ENCODE results near the gene TAF7. TPM values are rescaled to one million over a fixed set of nuclear protein-coding genes. Genes with fewer than 3 reads are reported as not detected.
A peak's percentile ranks its signal among the peaks of the same experiment; 100 is the strongest.
"Not testable (repeated sequence)": the region's sequence is repeated elsewhere in the genome, so short reads cannot be mapped to it uniquely, and the experiment has no call there.

The TAF7 gene
- total and polyA plus RNA-seq, 4 donors: 53.5 to 79.1 (median 62.6) TPM

DNA sequence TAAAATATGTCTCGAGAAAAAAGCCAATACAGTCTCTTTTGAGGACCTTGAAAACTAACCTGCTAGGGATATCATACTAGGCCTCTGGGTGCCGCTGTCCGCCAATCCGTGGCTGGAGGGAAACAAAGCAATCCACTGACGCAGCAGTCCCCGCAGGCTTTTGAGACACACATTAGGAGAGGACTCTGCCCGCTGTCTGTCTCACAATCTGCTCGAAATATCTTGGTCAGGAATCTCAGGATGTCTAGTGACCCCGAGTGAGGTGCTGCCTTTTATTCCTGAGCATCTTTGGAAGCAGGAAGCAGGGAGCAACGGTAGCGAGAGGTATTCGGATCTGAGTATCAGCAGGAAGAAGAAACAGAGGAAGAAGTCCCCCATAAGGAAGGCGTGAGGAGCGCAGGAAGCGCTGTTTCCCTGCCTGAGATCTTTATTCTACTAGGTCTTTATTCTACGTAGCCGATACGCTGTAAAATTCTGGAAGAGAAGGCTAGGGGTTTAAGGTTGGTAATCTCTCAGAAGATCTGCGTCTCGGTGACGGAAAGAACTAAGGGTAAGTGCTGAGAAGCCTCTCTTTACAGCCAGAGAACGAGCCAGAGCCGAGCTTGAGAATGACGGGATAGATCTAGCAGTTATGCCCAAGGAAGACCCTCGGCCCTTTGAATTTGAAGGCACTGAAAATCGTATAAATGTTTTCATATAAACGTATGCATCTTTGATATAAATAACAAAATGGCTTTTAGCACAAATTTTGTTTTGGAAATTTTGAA lies 5.7 kb upstream of the TAF7 start:
- ATAC-seq (ENCODE audit: low FRiP score) (peak; percentile 68), DNase-seq (peak; percentile 81 to 83)
- H3K4me3 ChIP-seq (ENCODE audit: low read length in 2 of 2): peak overlapping the region; percentile 28 to 52
- H3K4me1 ChIP-seq (ENCODE audit: control insufficient read depth in 1 of 2, insufficient read depth in 2 of 2, low read length in 2 of 2): peaks cover 0 to 2% of the 10 kb centered on the region in 2 donors
- H3K36me3 ChIP-seq (ENCODE audit: control insufficient read depth in 1 of 2, insufficient read depth in 2 of 2, low read length in 1 of 2): no peaks in the 10 kb centered on the region
- H3K9me3 ChIP-seq (ENCODE audit: control insufficient read depth, low read length): peaks cover 14% of the 10 kb centered on the region
- H3K27me3 ChIP-seq (ENCODE audit: control insufficient read depth in 1 of 2, insufficient read depth in 2 of 2, low read length in 1 of 2): no peaks in the 10 kb centered on the region
- intact Hi-C loops (cut with DNase I): loop anchor here in 1 of 2 donors (10.0 kb wide), 1 partner anchor 81 kb away; the partner anchor contains the start of gene PCDHB15
- 7 to 9% methylated on average over 27 of the region's 27 CpGs for WGBS, 2 donors
- H3K27ac ChIP-seq (ENCODE audit: low read depth in 1 of 2, low read length in 2 of 2): no peak overlapping the region

DNA sequence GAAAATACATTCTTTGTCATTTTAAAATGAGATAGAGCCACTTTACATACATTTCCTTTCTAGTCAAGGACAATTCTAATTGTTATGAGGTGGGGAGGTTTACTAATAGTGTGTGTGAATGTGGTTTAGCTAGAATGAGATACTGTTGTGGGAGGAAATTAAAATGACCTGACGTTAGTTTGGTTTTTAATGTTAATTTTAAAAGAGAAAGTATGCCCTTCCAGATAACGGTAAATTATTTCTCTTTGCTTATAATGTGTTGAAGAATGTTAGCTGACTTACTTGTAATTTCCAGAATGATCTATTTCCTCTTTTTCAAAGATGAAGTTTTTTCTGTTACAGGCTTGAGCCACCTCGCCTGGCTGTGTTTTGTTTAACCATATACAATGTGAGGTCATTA lies 1.7 kb upstream of the TAF7 start:
- Histone ChIP-seq H3K4me1 (ENCODE audit: control insufficient read depth in 1 of 2, insufficient read depth in 2 of 2, low read length in 2 of 2) (peaks cover 0 to 2% of the 10 kb centered on the region in 2 donors), H3K36me3 (ENCODE audit: control insufficient read depth in 1 of 2, insufficient read depth in 2 of 2, low read length in 1 of 2) (peaks cover 1 to 5% of the 10 kb centered on the region in 2 donors), H3K9me3 (ENCODE audit: control insufficient read depth, low read length) (peaks cover 8% of the 10 kb centered on the region), H3K27me3 (ENCODE audit: control insufficient read depth in 1 of 2, insufficient read depth in 2 of 2, low read length in 1 of 2) (no peaks in the 10 kb centered on the region), H3K4me3 (ENCODE audit: low read length in 2 of 2) (no peak overlapping the region), H3K27ac (ENCODE audit: low read depth in 1 of 2, low read length in 2 of 2) (no peak overlapping the region)
- intact Hi-C loops (cut with DNase I): loop anchor here (5.0 to 10.0 kb wide), 2 partner anchors 77 to 240 kb away; partner anchors contain the start of gene PCDHB15 (in 1 of the 2)
- 85 to 91% methylated on average over 3 of the region's 3 CpGs for WGBS, 2 donors
- DNase-seq (no peak), ATAC-seq (ENCODE audit: low FRiP score) (no peak)

DNA sequence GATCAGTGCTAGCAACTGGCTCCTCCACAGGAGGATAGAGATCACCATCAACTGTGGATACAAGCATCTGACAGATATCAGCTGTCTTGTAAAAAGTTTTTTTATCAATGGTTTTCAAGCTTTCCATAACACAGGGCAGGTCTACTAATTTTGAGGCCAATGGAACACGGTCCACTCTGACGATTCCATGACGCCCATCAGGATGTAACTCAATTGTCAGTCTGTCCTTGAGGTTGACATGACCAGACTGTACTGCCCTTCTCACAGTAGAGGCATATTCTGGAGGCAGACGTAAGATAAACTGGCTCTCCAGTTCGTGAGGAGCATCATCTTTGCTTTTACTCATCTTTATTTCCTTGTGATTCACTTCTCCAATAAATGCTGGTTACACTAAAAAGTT lies 885 bp downstream of the TAF7 start:
- no peak for ATAC-seq (ENCODE audit: low FRiP score)
- WGBS, 2 donors: 68 to 69% methylated on average over 5 of the region's 5 CpGs
- Histone ChIP-seq H3K9me3 (ENCODE audit: control insufficient read depth, low read length) (peaks cover 8% of the 10 kb centered on the region), H3K4me1 (ENCODE audit: control insufficient read depth in 1 of 2, insufficient read depth in 2 of 2, low read length in 2 of 2) (peaks cover 0 to 2% of the 10 kb centered on the region in 2 donors), H3K36me3 (ENCODE audit: control insufficient read depth in 1 of 2, insufficient read depth in 2 of 2, low read length in 1 of 2) (peaks cover 1 to 13% of the 10 kb centered on the region in 2 donors), H3K27ac (ENCODE audit: low read depth in 1 of 2, low read length in 2 of 2) (no peak overlapping the region), H3K27me3 (ENCODE audit: control insufficient read depth in 1 of 2, insufficient read depth in 2 of 2, low read length in 1 of 2) (no peaks in the 10 kb centered on the region), H3K4me3 (ENCODE audit: low read length in 2 of 2) (peak overlapping the region; percentile 59 to 87)
- intact Hi-C loops (cut with DNase I): loop anchor here (2.0 to 10.0 kb wide), 3 partner anchors 75 to 243 kb away; partner anchors contain the start of gene PCDHB15 (in 1 of the 2)
- DNase-seq: no peak

DNA sequence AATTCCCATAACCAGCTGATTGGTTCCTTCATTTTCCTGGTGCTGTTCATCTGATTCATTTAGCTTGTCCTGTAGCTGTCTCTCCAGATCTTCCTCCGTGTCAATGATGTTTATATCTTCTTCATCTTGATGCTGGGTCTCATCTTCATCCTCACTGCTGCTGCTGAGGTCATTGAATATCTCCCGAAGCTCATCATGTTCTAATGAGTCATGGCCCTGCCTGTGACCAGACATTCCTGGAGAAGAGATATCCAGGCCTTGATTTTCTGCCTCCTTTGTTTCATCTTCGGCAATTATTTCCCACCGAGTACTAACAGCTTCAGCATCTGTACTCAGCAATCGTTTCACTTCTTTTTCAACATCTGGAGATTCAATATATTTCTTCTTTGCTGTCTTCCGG lies 1.4 kb downstream of the TAF7 start:
- no peak overlapping the region for H3K4me3 ChIP-seq (ENCODE audit: low read length in 2 of 2)
- peaks cover 0 to 2% of the 10 kb centered on the region in 2 donors for H3K4me1 ChIP-seq (ENCODE audit: control insufficient read depth in 1 of 2, insufficient read depth in 2 of 2, low read length in 2 of 2)
- intact Hi-C loops (cut with DNase I): no loop called here
- DNase-seq (no peak), ATAC-seq (ENCODE audit: low FRiP score) (no peak)
- 96% methylated on average over 6 of the region's 6 CpGs for WGBS, 2 donors
- H3K36me3 ChIP-seq (ENCODE audit: control insufficient read depth in 1 of 2, insufficient read depth in 2 of 2, low read length in 1 of 2): peaks cover 1 to 13% of the 10 kb centered on the region in 2 donors
- peaks cover 8% of the 10 kb centered on the region for H3K9me3 ChIP-seq (ENCODE audit: control insufficient read depth, low read length)
- H3K27me3 ChIP-seq (ENCODE audit: control insufficient read depth in 1 of 2, insufficient read depth in 2 of 2, low read length in 1 of 2): no peaks in the 10 kb centered on the region
- no peak overlapping the region for H3K27ac ChIP-seq (ENCODE audit: low read depth in 1 of 2, low read length in 2 of 2)

DNA sequence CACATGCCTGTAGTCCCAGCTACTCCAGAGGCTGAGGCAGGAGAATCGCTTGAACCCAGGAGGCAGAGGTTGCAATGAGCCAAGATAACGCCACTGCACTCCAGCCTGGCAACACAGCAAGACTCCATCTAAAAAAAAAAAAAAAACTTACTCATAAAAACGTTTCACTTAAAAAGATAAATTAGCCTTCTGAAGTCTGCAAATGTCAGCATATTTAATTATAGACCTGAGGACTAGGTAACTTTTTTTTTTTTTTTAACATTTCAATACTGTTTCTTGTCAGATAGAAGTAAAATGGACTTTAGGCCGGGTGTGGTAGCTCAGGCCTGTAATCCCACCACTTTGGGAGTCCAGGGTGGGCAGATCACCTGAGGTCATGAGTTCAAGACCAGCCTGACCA lies 3.6 kb downstream of the TAF7 start:
- 84 to 87% methylated on average over 4 of the region's 4 CpGs for WGBS, 2 donors
- Histone ChIP-seq H3K36me3 (ENCODE audit: control insufficient read depth in 1 of 2, insufficient read depth in 2 of 2, low read length in 1 of 2) (peaks cover 1 to 13% of the 10 kb centered on the region in 2 donors), H3K9me3 (ENCODE audit: control insufficient read depth, low read length) (peaks cover 13% of the 10 kb centered on the region)
- H3K27ac ChIP-seq (ENCODE audit: low read depth in 1 of 2, low read length in 2 of 2); DNase-seq; H3K27me3 ChIP-seq (ENCODE audit: control insufficient read depth in 1 of 2, insufficient read depth in 2 of 2, low read length in 1 of 2); H3K4me1 ChIP-seq (ENCODE audit: control insufficient read depth in 1 of 2, insufficient read depth in 2 of 2, low read length in 2 of 2); H3K4me3 ChIP-seq (ENCODE audit: low read length in 2 of 2); ATAC-seq (ENCODE audit: low FRiP score); intact Hi-C loops (cut with DNase I): not testable (repeated sequence)

DNA sequence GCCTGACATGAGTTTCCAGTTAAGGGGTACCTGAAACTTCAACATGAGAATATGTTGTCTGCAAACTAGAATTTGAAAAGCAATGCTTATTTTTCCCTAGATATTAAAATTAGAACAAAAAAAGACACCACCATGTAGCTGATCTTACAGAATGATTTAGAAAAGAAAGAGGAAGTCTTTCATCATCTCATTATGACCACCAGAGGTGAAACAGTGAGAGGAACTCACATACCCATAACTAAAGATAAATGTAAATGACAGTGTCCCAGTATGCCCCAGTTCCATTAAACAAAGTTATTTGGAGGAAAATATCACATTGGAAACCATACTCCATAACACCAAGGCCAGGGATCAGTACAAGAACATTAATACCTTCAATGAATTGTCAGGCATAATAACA lies 6.9 kb downstream of the TAF7 start:
- intact Hi-C loops (cut with DNase I): no loop called here
- ATAC-seq (ENCODE audit: low FRiP score): no peak
- DNase-seq: no peak
- Histone ChIP-seq H3K4me3 (ENCODE audit: low read length in 2 of 2) (no peak overlapping the region), H3K9me3 (ENCODE audit: control insufficient read depth, low read length) (peaks cover 11% of the 10 kb centered on the region), H3K27ac (ENCODE audit: low read depth in 1 of 2, low read length in 2 of 2) (no peak overlapping the region), H3K4me1 (ENCODE audit: control insufficient read depth in 1 of 2, insufficient read depth in 2 of 2, low read length in 2 of 2) (no peaks in the 10 kb centered on the region), H3K36me3 (ENCODE audit: control insufficient read depth in 1 of 2, insufficient read depth in 2 of 2, low read length in 1 of 2) (peaks cover 0 to 8% of the 10 kb centered on the region in 2 donors), H3K27me3 (ENCODE audit: control insufficient read depth in 1 of 2, insufficient read depth in 2 of 2, low read length in 1 of 2) (no peaks in the 10 kb centered on the region)

DNA sequence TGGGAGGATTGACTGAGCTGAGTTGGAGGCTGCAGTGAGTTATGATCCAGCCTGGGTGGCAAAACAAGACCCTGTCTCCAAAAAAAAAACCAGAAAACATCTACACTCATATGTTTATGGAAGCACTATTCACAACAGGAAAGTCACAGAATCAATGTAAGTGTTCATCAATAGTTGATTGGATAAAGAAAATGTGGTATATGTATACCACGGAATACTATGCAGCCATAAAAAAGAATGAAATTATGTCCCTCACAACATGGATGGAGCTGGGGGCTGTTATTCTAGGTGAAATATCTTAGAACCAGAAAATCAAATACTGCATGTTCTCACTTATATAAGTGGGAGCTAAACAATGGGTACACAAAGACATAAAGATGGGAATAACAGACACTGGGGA lies 14.0 kb downstream of the TAF7 start:
- no peak overlapping the region for H3K4me3 ChIP-seq (ENCODE audit: low read length in 2 of 2)
- DNase-seq (no peak), ATAC-seq (ENCODE audit: low FRiP score) (no peak)
- H3K27ac ChIP-seq (ENCODE audit: low read depth in 1 of 2, low read length in 2 of 2): no peak overlapping the region
- H3K36me3 ChIP-seq (ENCODE audit: control insufficient read depth in 1 of 2, insufficient read depth in 2 of 2, low read length in 1 of 2): no peaks in the 10 kb centered on the region
- no peaks in the 10 kb centered on the region for H3K27me3 ChIP-seq (ENCODE audit: control insufficient read depth in 1 of 2, insufficient read depth in 2 of 2, low read length in 1 of 2)
- peaks cover 16% of the 10 kb centered on the region for H3K9me3 ChIP-seq (ENCODE audit: control insufficient read depth, low read length)
- intact Hi-C loops (cut with DNase I): no loop called here
- WGBS, 2 donors: 99 to 100% methylated on average over 1 of the region's 1 CpG
- H3K4me1 ChIP-seq (ENCODE audit: control insufficient read depth in 1 of 2, insufficient read depth in 2 of 2, low read length in 2 of 2): no peaks in the 10 kb centered on the region

DNA sequence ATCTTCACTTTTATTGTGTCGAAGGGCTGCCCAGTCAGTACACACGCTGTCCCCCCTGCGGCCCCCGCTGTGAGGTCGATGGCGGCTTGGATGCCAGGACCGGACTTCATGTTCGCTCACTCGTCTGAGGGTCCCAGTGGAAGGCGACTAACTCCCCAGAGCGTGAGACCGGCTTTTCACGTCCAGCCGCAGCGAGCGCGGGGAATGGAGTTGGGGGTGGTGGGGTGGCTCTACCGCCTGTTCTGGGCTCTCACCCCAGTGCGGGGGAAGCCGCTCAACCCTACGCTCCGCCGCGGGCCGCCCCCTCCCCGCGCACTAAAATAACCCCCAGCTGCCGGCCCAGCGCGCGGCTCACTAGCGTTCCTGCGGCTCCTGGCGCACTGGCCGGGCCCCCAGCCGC lies 16.8 kb downstream of the TAF7 start, which contains the start of gene SLC25A2:
TSS of gene SLC25A2 (minus strand) at position 294 of the 400 bp plus-strand sequence. CDS start at position 110, 184 bp downstream.
- H3K4me3 ChIP-seq (ENCODE audit: low read length in 2 of 2): no peak within 1 kb of the TSS
- H3K4me1 ChIP-seq (ENCODE audit: control insufficient read depth in 1 of 2, insufficient read depth in 2 of 2, low read length in 2 of 2): no peaks in the 10 kb centered on the region
- ATAC-seq (ENCODE audit: low FRiP score) (no peak), DNase-seq (no peak)
- no peaks in the 10 kb centered on the region for H3K36me3 ChIP-seq (ENCODE audit: control insufficient read depth in 1 of 2, insufficient read depth in 2 of 2, low read length in 1 of 2)
- H3K27ac ChIP-seq (ENCODE audit: low read depth in 1 of 2, low read length in 2 of 2): no peak within 1 kb of the TSS
- H3K9me3 ChIP-seq (ENCODE audit: control insufficient read depth, low read length): peaks cover 14% of the 10 kb centered on the region
- WGBS, 2 donors: 31% methylated on average over 25 to 36 of the region's 36 CpGs
- intact Hi-C loops (cut with DNase I): no loop called here
- no peaks in the 10 kb centered on the region for H3K27me3 ChIP-seq (ENCODE audit: control insufficient read depth in 1 of 2, insufficient read depth in 2 of 2, low read length in 1 of 2)

DNA sequence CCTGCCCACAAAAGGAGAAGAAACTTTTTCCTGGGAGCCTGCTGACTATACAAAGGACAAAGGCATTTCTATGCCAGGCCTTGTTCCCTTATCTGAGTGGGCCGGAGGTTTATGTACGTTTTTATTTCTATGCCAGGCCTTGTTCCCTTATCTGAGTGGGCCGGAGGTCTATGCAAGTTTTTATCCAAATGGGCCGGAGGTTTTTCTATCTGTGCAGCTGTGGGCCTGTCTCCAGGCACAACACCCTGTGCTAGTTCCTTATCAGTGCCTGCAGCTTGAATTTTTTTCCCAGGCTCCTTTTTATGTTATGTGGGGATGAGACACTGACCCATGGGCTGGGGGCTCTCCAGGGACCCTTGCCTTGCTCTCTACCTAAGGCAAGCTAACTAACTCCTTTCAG lies 22.2 kb downstream of the TAF7 start:
- no peak overlapping the region for H3K4me3 ChIP-seq (ENCODE audit: low read length in 2 of 2)
- H3K9me3 ChIP-seq (ENCODE audit: control insufficient read depth, low read length): peaks cover 20% of the 10 kb centered on the region
- no peaks in the 10 kb centered on the region for H3K4me1 ChIP-seq (ENCODE audit: control insufficient read depth in 1 of 2, insufficient read depth in 2 of 2, low read length in 2 of 2)
- no peak overlapping the region for H3K27ac ChIP-seq (ENCODE audit: low read depth in 1 of 2, low read length in 2 of 2)
- intact Hi-C loops (cut with DNase I): no loop called here
- no peaks in the 10 kb centered on the region for H3K27me3 ChIP-seq (ENCODE audit: control insufficient read depth in 1 of 2, insufficient read depth in 2 of 2, low read length in 1 of 2)
- ATAC-seq (ENCODE audit: low FRiP score) (no peak), DNase-seq (no peak)
- 41 to 42% methylated on average over 4 of the region's 4 CpGs for WGBS, 2 donors
- peaks cover 0 to 2% of the 10 kb centered on the region in 2 donors for H3K36me3 ChIP-seq (ENCODE audit: control insufficient read depth in 1 of 2, insufficient read depth in 2 of 2, low read length in 1 of 2)
